IPS-18c (cell line): ENCODE results near the gene RBM20.

ENCODE experiments used
- H3K4me3 ChIP-seq: 2 replicates; pipeline ENCODE4 v1.7.0; 2013; ENCODE audit warnings: low read depth, mild to moderate bottlenecking, low read length, moderate library complexity; ENCODE audit not compliant: insufficient read depth
- H3K9me3 ChIP-seq: one replicate; pipeline ENCODE4 v1.6.1; 2013; ENCODE audit warnings: mild to moderate bottlenecking, low read length, moderate library complexity; ENCODE audit not compliant: control insufficient read depth, insufficient read depth

The RBM20 gene

DNA sequence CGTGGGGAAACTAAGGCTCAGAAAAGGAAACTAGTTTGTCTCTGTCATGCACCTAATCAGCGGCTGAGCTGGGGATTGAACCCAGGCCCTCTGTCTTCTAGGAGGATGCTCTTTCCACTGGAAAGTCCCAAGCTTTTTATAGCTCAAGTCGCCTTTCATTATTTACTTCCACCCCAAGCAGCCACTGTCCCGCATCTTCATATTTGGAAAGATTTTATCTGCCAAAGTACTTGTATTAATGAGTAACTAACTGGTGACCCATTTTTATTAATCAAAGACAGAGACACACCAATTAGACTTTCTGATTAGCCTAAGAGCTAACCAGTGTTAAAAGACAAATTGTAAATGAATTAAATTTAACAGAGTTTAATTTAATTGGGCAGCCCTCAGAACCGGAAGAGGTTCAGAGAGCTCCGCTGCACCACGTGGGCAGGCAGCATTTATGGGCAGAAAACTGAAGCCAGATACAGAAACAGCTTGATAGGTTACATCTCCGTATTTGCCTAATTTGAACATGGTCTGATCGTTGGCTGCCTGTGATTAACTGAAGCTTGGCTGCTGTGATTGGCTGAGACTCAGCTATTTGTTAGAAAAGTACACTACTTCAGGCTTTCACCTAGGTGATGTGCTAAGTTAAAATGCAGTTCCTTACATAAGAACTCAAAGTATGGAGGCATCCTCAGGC, 149.1 kb downstream of the RBM20 start:
- H3K4me3 ChIP-seq = no peak overlapping the region
- H3K9me3 ChIP-seq = no peaks in the 10 kb centered on the region

DNA sequence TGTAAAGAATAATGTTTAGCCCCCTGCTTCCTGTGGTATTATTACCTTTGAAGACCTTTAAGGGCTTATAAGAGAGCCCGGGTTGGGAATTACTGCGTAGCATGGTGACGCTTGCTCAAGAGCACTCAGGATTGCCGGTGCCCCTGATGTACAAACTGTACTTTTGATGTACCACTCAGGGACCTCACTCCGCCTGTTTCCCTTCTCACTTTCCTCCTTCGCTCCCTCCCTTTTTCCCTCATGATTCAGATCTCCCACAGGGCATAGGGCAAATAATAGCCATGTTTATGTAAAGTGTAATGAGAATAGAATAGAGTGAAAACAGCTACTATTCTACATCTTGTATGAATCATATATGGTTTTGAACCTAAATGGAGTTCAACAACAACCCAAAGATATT, 149.8 kb downstream of the RBM20 start:
- Histone ChIP-seq H3K4me3 (no peak overlapping the region), H3K9me3 (no peaks in the 10 kb centered on the region)

DNA sequence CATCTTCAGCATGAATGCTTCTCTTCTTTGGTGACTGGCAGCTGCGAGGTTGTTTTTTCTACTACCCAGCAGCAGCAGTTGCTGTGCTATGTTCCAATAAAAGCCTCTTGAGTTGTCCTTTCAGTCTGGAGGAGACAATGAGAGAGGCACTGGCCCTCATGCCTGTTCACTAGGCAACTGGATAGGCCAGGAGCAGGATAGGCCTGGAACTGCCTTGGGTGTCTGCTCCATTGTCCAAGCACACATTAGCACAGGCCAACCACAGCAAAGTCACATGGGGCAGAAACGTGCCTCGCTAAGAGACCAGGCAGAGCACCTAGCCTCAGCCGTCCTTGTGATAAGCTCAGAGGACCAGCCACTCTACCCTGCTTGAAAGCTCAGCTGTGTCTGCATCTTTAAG, 150.7 kb downstream of the RBM20 start:
- Histone ChIP-seq H3K4me3 (no peak overlapping the region), H3K9me3 (no peaks in the 10 kb centered on the region)

DNA sequence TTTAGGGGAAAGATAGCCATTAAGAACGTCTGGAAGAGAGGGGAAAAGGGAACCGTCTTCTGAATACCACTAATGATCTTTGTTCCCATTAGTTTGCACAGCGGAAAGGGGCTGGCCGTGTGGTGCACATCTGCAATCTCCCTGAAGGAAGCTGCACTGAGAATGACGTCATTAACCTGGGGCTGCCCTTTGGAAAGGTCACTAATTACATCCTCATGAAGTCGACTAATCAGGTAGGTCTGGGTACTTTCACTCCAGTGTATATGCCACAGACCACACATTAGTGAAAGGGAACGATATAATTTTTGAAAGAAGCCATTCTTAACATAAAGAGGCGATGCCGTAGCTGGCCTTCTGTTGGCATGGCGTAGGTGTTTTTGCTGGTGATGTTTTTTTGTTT, 153.3 kb downstream of the RBM20 start:
- Histone ChIP-seq H3K4me3 (no peak overlapping the region), H3K9me3 (no peaks in the 10 kb centered on the region)

DNA sequence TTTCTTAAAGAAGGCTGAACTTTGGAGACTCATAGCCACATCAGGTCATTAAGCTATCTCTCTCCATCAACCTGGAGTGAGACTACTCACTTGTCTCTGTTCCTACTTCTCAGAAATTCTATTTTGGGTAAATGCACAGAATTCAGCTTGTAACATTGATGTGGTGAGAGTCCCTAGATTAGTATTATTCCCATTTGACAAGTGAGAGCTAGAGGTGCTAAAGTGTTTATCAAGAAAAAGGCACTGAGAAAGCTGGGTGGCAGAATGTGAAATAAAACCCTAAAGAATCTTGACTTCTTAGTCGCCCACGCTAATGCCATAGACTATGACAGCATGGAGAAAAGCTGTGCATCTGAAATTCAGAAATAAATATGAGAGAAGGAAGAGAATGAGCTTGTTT, 154.2 kb downstream of the RBM20 start:
- Histone ChIP-seq H3K9me3 (no peaks in the 10 kb centered on the region), H3K4me3 (no peak overlapping the region)

GRCh38 chr10:110802090-110802489, 158.0 kb downstream of the RBM20 start:
- H3K9me3 ChIP-seq = no peaks in the 10 kb centered on the region
- H3K4me3 ChIP-seq = no peak overlapping the region

DNA sequence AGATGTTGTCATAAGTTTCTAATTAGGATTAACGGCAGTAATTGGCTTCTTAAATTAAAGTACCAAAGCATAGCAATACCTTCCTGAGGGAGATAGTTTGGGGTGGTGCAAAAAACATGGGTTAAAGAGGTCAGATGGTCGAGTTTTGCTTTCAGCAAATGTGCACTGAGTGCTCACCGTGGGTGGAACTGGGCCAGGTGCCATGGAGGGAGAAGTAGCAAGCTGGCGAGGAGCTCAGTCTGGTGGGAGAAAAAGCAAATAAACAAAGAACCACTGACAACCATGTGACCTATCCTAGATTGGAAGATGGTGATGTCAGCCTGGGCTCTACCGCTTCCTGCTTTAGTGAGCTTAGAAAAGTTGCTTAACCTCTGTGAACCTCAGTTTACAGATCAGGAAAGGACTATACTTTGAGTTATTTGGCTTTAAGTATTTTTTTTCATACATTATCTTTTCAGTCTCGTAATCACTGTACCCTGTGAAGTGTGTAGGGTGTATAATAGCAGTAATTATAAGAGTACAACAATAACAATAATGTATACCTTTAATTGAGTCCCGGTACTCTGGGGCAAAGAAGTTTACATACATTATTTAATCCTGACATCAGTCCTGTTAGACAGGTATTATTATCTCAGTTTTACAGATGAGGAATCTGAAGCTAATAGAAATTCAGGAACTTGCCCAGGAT, 158.6 kb downstream of the RBM20 start:
- Histone ChIP-seq H3K4me3 (no peak overlapping the region), H3K9me3 (no peaks in the 10 kb centered on the region)

- H3K4me3 ChIP-seq = no peak overlapping the region
- H3K9me3 ChIP-seq = no peaks in the 10 kb centered on the region
Measured at GRCh38 chr10:110803239-110803749, 159.2 kb downstream of the RBM20 start.

- H3K4me3 ChIP-seq = no peak overlapping the region
- H3K9me3 ChIP-seq = no peaks in the 10 kb centered on the region
Measured at GRCh38 chr10:110803830-110804338, 159.7 kb downstream of the RBM20 start.

- Histone ChIP-seq H3K9me3 (no peaks in the 10 kb centered on the region), H3K4me3 (no peak overlapping the region)
Measured at GRCh38 chr10:110804376-110804775, 160.2 kb downstream of the RBM20 start.

- no peaks in the 10 kb centered on the region for H3K9me3 ChIP-seq
- H3K4me3 ChIP-seq = no peak overlapping the region
Measured at GRCh38 chr10:110805292-110805691, 161.2 kb downstream of the RBM20 start.

DNA sequence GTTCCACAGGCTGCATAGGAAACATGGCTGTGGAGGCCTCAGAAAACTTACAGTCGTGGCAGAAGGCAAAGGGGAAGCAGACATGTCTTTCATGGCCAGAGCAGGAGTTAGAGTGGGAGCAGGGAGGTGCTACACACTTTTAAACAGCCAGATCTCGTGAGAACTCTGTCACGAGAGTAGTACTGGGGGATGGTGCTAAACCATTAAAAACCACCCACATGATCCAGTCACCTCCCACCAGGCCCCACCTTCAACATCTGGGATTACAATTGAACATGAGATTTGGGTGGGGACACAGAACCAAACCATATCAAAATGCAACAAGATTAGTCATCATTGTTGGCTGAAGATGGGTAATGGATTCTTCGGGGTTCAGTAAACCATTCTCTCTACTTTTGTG, 162.2 kb downstream of the RBM20 start:
- H3K9me3 ChIP-seq = no peaks in the 10 kb centered on the region
- no peak overlapping the region for H3K4me3 ChIP-seq

DNA sequence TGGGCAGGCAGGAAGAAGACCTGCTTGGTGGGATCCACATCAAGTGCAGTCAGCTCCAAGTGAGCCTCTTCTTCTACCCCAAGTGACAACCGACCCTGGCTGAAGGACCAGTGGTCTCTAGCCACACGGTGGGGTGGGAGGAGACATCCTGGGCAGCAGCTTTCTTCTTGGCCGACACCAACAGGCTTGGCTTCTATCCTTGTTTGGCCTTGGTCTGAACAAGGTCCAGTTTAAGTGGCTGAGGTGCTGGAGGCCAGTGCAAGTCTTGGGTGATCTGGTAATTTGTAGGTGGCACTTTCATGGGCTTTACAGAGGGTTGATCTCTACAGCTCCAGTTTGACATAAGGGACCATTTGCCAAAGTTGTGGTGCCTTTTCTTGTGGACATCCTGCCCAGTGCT, 164.0 kb downstream of the RBM20 start:
- Histone ChIP-seq H3K9me3 (no peaks in the 10 kb centered on the region), H3K4me3 (no peak overlapping the region)

- Histone ChIP-seq H3K4me3 (no peak overlapping the region), H3K9me3 (no peaks in the 10 kb centered on the region)
Measured at GRCh38 chr10:110808615-110809014, 164.5 kb downstream of the RBM20 start.

DNA sequence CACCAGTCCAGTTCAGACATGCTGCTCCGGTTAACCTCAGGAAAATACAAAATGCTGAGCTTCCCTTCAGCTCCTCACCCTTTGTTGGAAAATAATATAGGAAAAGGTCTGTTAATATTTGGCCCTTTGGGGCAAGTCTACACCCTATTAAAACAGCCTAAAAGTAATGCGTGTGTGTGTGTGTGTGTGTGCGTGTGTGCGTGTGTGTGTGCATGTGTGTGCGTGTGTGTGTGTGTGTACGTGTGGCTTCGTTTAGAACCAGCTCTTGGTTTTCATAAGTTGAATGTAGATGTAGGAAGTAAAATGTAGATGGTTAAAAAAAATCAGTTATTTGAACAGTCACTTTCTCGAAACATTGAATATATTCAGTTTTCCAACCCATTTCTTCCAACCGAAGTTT, 166.5 kb downstream of the RBM20 start:
- no peak overlapping the region for H3K4me3 ChIP-seq
- H3K9me3 ChIP-seq = no peaks in the 10 kb centered on the region

GRCh38 chr10:110811791-110812581, 167.8 kb downstream of the RBM20 start:
- no peaks in the 10 kb centered on the region for H3K9me3 ChIP-seq
- H3K4me3 ChIP-seq = no peak overlapping the region

- Histone ChIP-seq H3K9me3 (no peaks in the 10 kb centered on the region), H3K4me3 (no peak overlapping the region)
Measured at GRCh38 chr10:110812583-110812982, 168.4 kb downstream of the RBM20 start.
